ENCODE data around the gene SIRPA.

Gene SIRPA

GRCh38 chr20:1890469-1891262 lies 4.5 kb upstream of the SIRPA start:
- DNase-seq = no peak

DNA sequence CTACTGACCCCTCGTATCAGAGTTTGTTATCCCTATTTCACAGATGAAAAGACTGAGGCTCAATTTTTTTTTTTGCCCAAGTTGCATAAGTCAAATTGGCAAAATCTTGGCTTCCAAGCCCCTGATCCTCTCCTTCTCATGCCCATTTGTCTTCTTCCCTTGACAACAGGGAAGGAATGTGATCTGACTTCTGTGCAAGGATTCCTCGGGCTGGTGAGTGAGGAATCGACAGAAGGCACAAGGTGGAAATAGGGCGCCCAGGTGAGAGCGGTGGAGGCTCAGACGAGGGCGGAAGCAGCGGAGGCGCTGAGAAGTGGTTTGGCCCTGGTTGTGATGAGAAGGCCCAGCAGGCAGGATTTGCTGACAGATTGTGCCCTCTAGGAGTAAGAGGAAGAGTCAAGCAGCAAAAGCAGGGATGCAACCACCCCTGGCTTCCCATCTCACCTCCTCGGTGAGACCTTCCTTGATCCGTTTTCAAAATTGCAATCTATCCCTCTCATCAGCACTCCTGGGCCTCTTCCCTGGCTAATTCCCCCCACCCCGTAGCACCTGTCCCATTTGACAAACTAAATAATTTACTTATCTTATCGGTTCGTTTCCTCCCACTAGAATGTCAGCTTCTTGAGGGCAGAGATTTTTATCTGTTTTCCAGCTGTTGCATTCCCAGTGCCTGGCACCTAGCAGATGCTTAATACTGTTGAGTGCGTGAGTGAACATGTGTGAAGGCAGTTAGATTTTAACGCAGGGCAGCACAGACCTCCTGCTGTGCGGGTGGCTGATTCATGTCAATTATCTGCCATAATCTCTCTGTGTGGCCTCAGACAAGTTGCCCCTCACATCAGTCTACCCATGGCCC lies 3.7 kb upstream of the SIRPA start:
- no peak for DNase-seq

DNA sequence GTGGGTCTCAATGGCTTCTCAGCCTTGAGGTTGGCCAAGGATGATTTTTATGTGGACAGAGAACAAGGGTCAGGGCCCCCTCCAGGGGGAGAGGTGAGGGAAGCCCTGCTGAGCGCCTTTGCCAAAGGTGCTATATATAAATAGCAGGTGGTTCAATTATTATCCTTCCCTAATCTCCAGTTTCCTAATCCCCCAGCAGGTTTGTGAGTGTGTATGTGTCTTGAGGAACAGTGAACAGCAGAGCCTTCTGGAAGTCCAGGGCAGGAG lies 3.2 kb upstream of the SIRPA start:
- DNase-seq = no peak

GRCh38 chr20:1893721-1894470 lies 1.3 kb upstream of the SIRPA start:
- DNase-seq = no peak

GRCh38 chr20:1894471-1894950 lies 696 bp upstream of the SIRPA start:
- DNase-seq = no peak

- DNase-seq = no peak
Observed at GRCh38 chr20:1895674-1896483, 672 bp downstream of the SIRPA start.

GRCh38 chr20:1896484-1897258 lies 1.5 kb downstream of the SIRPA start:
- no peak for DNase-seq

DNA sequence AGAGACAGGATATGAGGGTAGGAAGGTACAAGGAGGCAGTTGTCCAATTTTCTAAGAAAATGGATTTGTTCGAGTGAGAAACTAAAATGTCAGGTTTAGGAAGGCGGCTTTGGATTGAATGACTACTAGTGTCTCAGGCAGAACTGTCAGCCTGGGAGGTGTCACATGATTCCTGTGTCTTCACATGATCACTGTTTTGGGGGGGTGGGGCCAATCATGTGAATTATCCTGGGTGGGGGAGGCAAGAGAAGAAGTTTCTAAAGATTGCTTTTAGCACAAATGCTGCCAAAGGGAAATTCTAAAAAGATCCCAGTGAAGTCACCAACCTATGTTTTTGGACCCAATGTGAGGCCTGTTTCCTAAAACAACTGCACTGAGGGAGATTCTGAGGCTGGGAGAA lies 2.3 kb downstream of the SIRPA start:
- no peak for DNase-seq

DNA sequence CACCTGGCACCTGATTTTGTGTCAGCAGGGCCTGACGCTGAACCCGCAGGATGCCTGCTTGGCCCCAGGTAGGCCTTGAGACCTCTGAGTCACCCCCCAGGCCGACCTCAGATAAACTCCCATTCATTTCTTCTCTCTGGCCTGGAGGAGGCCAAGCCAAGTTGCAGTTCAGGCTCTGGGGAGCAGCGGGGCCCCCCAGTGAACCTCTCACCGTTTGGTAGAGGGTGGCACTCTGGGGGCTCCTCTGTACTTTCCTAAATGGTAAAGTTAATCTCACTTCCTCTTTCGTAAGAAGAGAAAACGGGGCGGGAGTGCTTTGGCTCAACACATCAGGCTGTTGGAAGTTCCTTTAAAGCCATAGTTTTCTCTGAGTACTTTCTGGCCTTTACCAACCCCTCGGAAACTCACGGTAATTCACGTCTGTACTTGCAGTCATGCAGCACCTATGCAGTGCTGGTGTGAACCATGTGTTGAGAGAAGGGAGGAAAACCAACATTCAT lies 2.8 kb downstream of the SIRPA start:
- no peak for DNase-seq

- DNase-seq = no peak
Observed at GRCh38 chr20:1898482-1899240, 3.5 kb downstream of the SIRPA start.

DNA sequence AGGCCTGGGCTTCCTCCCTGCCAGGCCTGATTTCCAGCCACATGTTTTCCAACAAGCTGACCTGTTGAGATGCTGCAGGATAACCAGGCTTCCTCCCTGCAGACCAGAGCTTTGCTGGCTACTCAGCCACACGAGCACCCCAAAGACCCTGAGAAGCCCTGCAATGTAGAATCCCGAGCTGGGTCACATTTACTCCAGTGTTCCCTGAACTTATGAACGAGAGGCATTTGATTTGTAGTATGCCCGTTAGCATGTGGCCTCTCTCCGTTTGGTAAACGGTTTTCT lies 4.0 kb downstream of the SIRPA start:
- DNase-seq = no peak

- no peak for DNase-seq
Observed at GRCh38 chr20:1900321-1900801, 5.2 kb downstream of the SIRPA start.

- no peak for DNase-seq
Observed at GRCh38 chr20:1901704-1902103, 6.5 kb downstream of the SIRPA start.

GRCh38 chr20:1902188-1902587 lies 7.0 kb downstream of the SIRPA start:
- no peak for DNase-seq

DNA sequence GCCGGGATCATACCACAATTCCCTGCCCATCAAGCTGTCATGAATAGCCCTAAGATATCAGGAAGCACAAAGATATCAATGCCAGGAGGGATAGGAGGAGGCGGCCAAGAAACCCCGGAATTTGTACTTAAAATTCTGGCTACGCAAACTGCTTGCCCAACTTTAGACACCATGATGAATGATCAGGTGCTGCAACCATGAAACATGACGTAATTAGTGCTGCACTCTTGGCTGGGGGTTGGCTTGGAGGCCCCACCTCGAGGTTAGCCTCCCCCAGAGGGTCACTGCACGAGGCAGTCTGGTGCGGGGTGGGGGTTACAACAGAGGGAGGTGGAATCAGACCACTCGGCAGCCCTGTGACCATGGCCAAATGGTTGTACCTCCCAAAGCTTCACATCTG lies 8.9 kb downstream of the SIRPA start:
- DNase-seq = no peak

- no peak for DNase-seq
Observed at GRCh38 chr20:1905009-1905408, 9.8 kb downstream of the SIRPA start.

GRCh38 chr20:1905693-1906092 lies 10.5 kb downstream of the SIRPA start:
- no peak for DNase-seq

- DNase-seq = no peak
Observed at GRCh38 chr20:1906361-1907051, 11.3 kb downstream of the SIRPA start.

DNA sequence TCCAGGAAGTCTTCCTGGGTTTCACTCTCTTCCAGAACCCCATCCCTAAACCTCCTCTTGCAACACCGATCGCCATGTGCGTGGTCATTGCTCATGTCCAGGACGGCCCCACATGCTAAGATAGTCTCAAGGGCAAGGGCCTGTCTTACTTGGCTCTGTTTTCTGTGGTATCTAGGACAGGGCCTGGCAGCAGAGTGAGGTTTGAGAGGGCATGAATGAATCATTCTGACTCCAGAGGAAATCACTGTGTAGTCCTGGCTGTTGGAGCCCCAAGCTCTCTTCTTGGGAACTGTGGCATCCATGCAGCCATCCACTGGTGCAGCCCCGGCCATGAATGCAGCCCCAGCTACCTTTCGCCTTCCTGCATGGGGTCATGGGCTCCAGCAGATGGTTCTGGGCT lies 12.4 kb downstream of the SIRPA start:
- no peak for DNase-seq

DNA sequence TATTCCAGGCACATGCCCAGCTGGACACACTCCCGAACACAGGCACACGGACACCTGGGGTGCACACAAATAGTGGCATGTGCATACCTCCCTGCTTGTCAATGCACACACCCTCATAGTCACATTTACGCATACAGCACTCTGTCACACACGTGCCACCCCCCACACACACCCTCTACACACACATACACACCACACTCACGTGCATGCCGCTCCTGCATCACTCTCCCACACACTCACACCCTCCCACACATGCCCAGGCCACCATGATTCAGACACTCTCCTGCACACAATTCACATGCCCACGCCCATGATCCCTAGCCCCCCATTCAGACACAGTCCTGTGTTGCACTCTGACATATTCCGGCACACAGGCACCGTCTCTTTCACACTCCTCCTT lies 13.0 kb downstream of the SIRPA start:
- DNase-seq = no peak
